Measurements from ENCODE around the gene SPRR2E. TPM values are rescaled to one million over a fixed set of nuclear protein-coding genes. Genes with fewer than 3 reads are reported as not detected.
A peak's percentile ranks its signal among the peaks of the same experiment; 100 is the strongest.
"Not testable (repeated sequence)": the region's sequence is repeated elsewhere in the genome, so short reads cannot be mapped to it uniquely, and the experiment has no call there.

SPRR2E gene
- total RNA-seq: not detected in 2 replicates

GRCh38 chr1:153094426-153094825, at the start of gene SPRR2E:
SPRR2E (minus strand) TSS chr1:153094526; CDS start chr1:153093751, 775 bp downstream.
- no peak for DNase-seq (ENCODE audit: low read depth)

GRCh38 chr1:153141377-153141776, 47.1 kb upstream of the SPRR2E start:
- no peak for DNase-seq (ENCODE audit: low read depth)

GRCh38 chr1:153140484-153140883, 46.2 kb upstream of the SPRR2E start:
- DNase-seq (ENCODE audit: low read depth): no peak

- DNase-seq (ENCODE audit: low read depth): no peak
Observed at GRCh38 chr1:153133743-153134142, 39.4 kb upstream of the SPRR2E start.

GRCh38 chr1:153133267-153133666, 38.9 kb upstream of the SPRR2E start:
- no peak for DNase-seq (ENCODE audit: low read depth)

- not testable (repeated sequence) for DNase-seq (ENCODE audit: low read depth)
Observed at GRCh38 chr1:153128688-153129087, 34.4 kb upstream of the SPRR2E start.

GRCh38 chr1:153127296-153127695, 33.0 kb upstream of the SPRR2E start:
- DNase-seq (ENCODE audit: low read depth): no peak

- DNase-seq (ENCODE audit: low read depth): no peak
Observed at GRCh38 chr1:153125536-153125935, 31.2 kb upstream of the SPRR2E start.

- DNase-seq (ENCODE audit: low read depth): not testable (repeated sequence)
Observed at GRCh38 chr1:153123793-153124192, 29.5 kb upstream of the SPRR2E start.

- peak; percentile 75 for DNase-seq (ENCODE audit: low read depth)
Observed at GRCh38 chr1:153122831-153123421, 28.6 kb upstream of the SPRR2E start.

- DNase-seq (ENCODE audit: low read depth): no peak
Observed at GRCh38 chr1:153120945-153121344, 26.6 kb upstream of the SPRR2E start.

- no peak for DNase-seq (ENCODE audit: low read depth)
Observed at GRCh38 chr1:153119491-153119971, 25.2 kb upstream of the SPRR2E start.

- DNase-seq (ENCODE audit: low read depth): not testable (repeated sequence)
Observed at GRCh38 chr1:153115264-153115663, 20.9 kb upstream of the SPRR2E start.

GRCh38 chr1:153113416-153113815, 19.1 kb upstream of the SPRR2E start, which contains the start of gene SPRR2F:
SPRR2F (minus strand) TSS chr1:153113516; CDS start chr1:153112733, 783 bp downstream.
- DNase-seq (ENCODE audit: low read depth): no peak

GRCh38 chr1:153112454-153112853, 18.1 kb upstream of the SPRR2E start:
- DNase-seq (ENCODE audit: low read depth): not testable (repeated sequence)

GRCh38 chr1:153100245-153100644, 5.9 kb upstream of the SPRR2E start:
- DNase-seq (ENCODE audit: low read depth): peak; percentile 66

GRCh38 chr1:153099461-153100045, 5.2 kb upstream of the SPRR2E start:
- no peak for DNase-seq (ENCODE audit: low read depth)

- no peak for DNase-seq (ENCODE audit: low read depth)
Observed at GRCh38 chr1:153095764-153096163, 1.4 kb upstream of the SPRR2E start.

GRCh38 chr1:153087652-153088051, 6.7 kb downstream of the SPRR2E start:
- no peak for DNase-seq (ENCODE audit: low read depth)

GRCh38 chr1:153081736-153082135, 12.6 kb downstream of the SPRR2E start:
- no peak for DNase-seq (ENCODE audit: low read depth)

- no peak for DNase-seq (ENCODE audit: low read depth)
Observed at GRCh38 chr1:153072806-153073726, 21.3 kb downstream of the SPRR2E start.

GRCh38 chr1:153071511-153071910, 22.8 kb downstream of the SPRR2E start, which contains the start of gene SPRR2B:
SPRR2B (minus strand) TSS chr1:153071611; CDS start chr1:153070839, 772 bp downstream.
- DNase-seq (ENCODE audit: low read depth): no peak
